Natural killer cell treated with Interleukin-12 subunit alpha and Interleukin-12 subunit beta and Interleukin-15 and Interleukin-18, amount 100 ng/mL, for 72 hours (primary cell): ENCODE results near the gene ARF4. TPM values are rescaled to one million over a fixed set of nuclear protein-coding genes. Genes with fewer than 3 reads are reported as not detected.

ENCODE experiments used
- total RNA-seq, 2 donors: library from RNA; stranded (reverse); gene quantifications; one replicate each; pipeline ENCODE4 v1.2.3, GENCODE V29; 2022

ARF4 gene
- total RNA-seq, 2 donors from 2014 or later = 92.7 to 112 TPM

Other genes with a start within 250 kb of the ARF4 start
- under 1 TPM; 0.05 to 0.33 TPM for gene DNAH12, start 53.0 kb downstream of the ARF4 start, total RNA-seq
- gene PDE12, start 41.1 kb downstream of the ARF4 start, total RNA-seq = 10 to 100 TPM; 29.5 to 30.0 TPM
- gene DENND6A, start 95.7 kb upstream of the ARF4 start, total RNA-seq = 10 to 100 TPM; 19.2 to 28.6 TPM
- gene SLMAP, start 159.0 kb upstream of the ARF4 start, total RNA-seq = 100 to 1,000 TPM in 1 of 2 donors, 10 to 100 TPM in 1; 57.3 to 103 TPM